HepG2 (cell line): Measurements from ENCODE around the gene ARHGAP35. TPM values are rescaled to one million over a fixed set of nuclear protein-coding genes. Genes with fewer than 3 reads are reported as not detected.

Experiments used
- CC2D1A ChIP-seq: sonication (generic); formaldehyde crosslinking; IDR thresholded peaks from 2 replicates; pipeline ENCODE4 v1.8.1; 2023; ENCODE audit warnings: mild to moderate bottlenecking, missing genetic modification reagents
- CHD4 ChIP-seq: fragments of 200-600 bp; sonication (generic); IDR thresholded peaks from 2 replicates; pipeline ENCODE4 v1.7.0; 2017; ENCODE audit warnings: mild to moderate bottlenecking, low read length, borderline replicate concordance
- ELK4 ChIP-seq: sonication (generic); formaldehyde crosslinking; IDR thresholded peaks from 2 replicates; pipeline ENCODE4 v1.9.0; 2021; ENCODE audit warnings: missing genetic modification reagents, borderline replicate concordance
- FOXA3 ChIP-seq: IDR thresholded peaks from 2 replicates; pipeline ENCODE4 v1.6.1; 2016; ENCODE audit warnings: missing genetic modification reagents, missing compliant biosample characterization
- GPN1 ChIP-seq: sonication (generic); formaldehyde crosslinking; IDR thresholded peaks from 2 replicates; pipeline ENCODE4 v1.5.1; 2020; ENCODE audit warnings: missing genetic modification reagents, borderline replicate concordance
- HNRNPH1 ChIP-seq: fragments of 200-400 bp; formaldehyde crosslinking; optimal IDR thresholded peaks from 2 replicates; pipeline ENCODE3; 2017; ENCODE audit warnings: mild to moderate bottlenecking, low read depth, low read length
- HNRNPUL1 ChIP-seq: fragments of 200-400 bp; formaldehyde crosslinking; IDR thresholded peaks from 2 replicates; pipeline ENCODE4 v1.6.1; 2017; ENCODE audit warnings: low read depth, mild to moderate bottlenecking, low read length, moderate library complexity
- HOXD1 ChIP-seq: sonication (generic); formaldehyde crosslinking; IDR thresholded peaks from 2 replicates; pipeline ENCODE4 v1.5.0; 2020; ENCODE audit warnings: missing genetic modification reagents
- MATR3 ChIP-seq: sonication (generic); formaldehyde crosslinking; IDR thresholded peaks from 2 replicates; pipeline ENCODE4 v1.4.0; 2020; ENCODE audit warnings: missing genetic modification reagents
- NKX3-1 ChIP-seq: sonication (generic); formaldehyde crosslinking; IDR thresholded peaks from 2 replicates; pipeline ENCODE4 v1.5.0; 2020; ENCODE audit warnings: missing genetic modification reagents
- RAD51 ChIP-seq: fragments of 450-650 bp; IDR thresholded peaks from 2 replicates; pipeline ENCODE4 v1.6.1; 2016; ENCODE audit warnings: borderline replicate concordance
- RARG ChIP-seq: sonication (generic); formaldehyde crosslinking; IDR thresholded peaks from 2 replicates; pipeline ENCODE4 v1.4.0; 2020; ENCODE audit warnings: low read depth, mild to moderate bottlenecking, missing genetic modification reagents
- SMARCE1 ChIP-seq: fragments of 450-650 bp; IDR thresholded peaks from 2 replicates; pipeline ENCODE4 v1.6.1; 2017; ENCODE audit warnings: borderline replicate concordance
- SMYD3 ChIP-seq: sonication (generic); formaldehyde crosslinking; IDR thresholded peaks from 2 replicates; pipeline ENCODE4 v1.8.1; 2023; ENCODE audit warnings: mild to moderate bottlenecking, missing genetic modification reagents
- SOX6 ChIP-seq, 2 experiments: fragments of 450-650 bp in 1 of 2; sonication (generic) in 1 of 2; formaldehyde crosslinking in 1 of 2; IDR thresholded peaks; 2 replicates each; pipeline versions ENCODE4 v1.4.0 to v1.6.1; 2017 to 2020; ENCODE audit warnings: antibody characterized with exemption in 1 of 2, mild to moderate bottlenecking in 1 of 2, missing genetic modification reagents in 1 of 2
- TRIM22 ChIP-seq: fragments of 450-650 bp; IDR thresholded peaks from 2 replicates; pipeline ENCODE4 v1.6.1; 2017
- ZBTB7A ChIP-seq: sonication (generic); formaldehyde crosslinking; IDR thresholded peaks from 2 replicates; pipeline ENCODE4 v1.8.0; 2022; ENCODE audit warnings: mild to moderate bottlenecking, missing genetic modification reagents
- ZNF17 ChIP-seq: sonication (generic); formaldehyde crosslinking; IDR thresholded peaks from 2 replicates; pipeline ENCODE4 v1.5.0; 2020; ENCODE audit warnings: mild to moderate bottlenecking, missing genetic modification reagents
- ZNF292 ChIP-seq: sonication (generic); formaldehyde crosslinking; IDR thresholded peaks from 2 replicates; pipeline ENCODE4 v1.8.1; 2022; ENCODE audit warnings: mild to moderate bottlenecking, low read depth, missing genetic modification reagents, borderline replicate concordance
- ZNF430 ChIP-seq: sonication (generic); formaldehyde crosslinking; IDR thresholded peaks from 2 replicates; pipeline ENCODE4 v1.9.0; 2021; ENCODE audit warnings: mild to moderate bottlenecking, missing genetic modification reagents
- ZNF614 ChIP-seq: IDR thresholded peaks from 2 replicates; pipeline ENCODE4 v1.6.1; 2018; ENCODE audit warnings: missing biosample characterization, missing genetic modification reagents, inconsistent platforms, borderline replicate concordance
- ZNF747 ChIP-seq: sonication (generic); formaldehyde crosslinking; IDR thresholded peaks from 2 replicates; pipeline ENCODE4 v1.8.1; 2023; ENCODE audit warnings: missing genetic modification reagents, mild to moderate bottlenecking, borderline replicate concordance
- ZSCAN21 ChIP-seq: sonication (generic); formaldehyde crosslinking; IDR thresholded peaks from 2 replicates; pipeline ENCODE4 v1.8.0; 2022; ENCODE audit warnings: mild to moderate bottlenecking, missing genetic modification reagents, moderate library complexity, borderline replicate concordance
- ZSCAN22 ChIP-seq: sonication (generic); formaldehyde crosslinking; IDR thresholded peaks from 2 replicates; pipeline ENCODE4 v1.4.0; 2020; ENCODE audit warnings: mild to moderate bottlenecking, missing genetic modification reagents
- polyA plus RNA-seq, 8 experiments: library from polyadenylated mRNA; depleted of rRNA in 3 of 8; stranded (reverse) in 7 of 8; unstranded in 1 of 8; fragments of >200 nt; fragmentation: Illumina TruSeq in 4 of 8; extraction: Trizol in 4 of 8; gene quantifications; 2 replicates each; pipeline versions ENCODE4 v1.2.1 to v1.2.3, GENCODE V29; 2011 to 2016; ENCODE audit warnings: low read depth in 4 of 8, missing spikeins in 1 of 8, mixed read lengths in 1 of 8; ENCODE audit not compliant: insufficient read depth in 1 of 8
- total RNA-seq, 5 experiments: library from RNA; depleted of rRNA; stranded (reverse); fragments of >200 nt; fragmentation: Illumina TruSeq; extraction: Trizol; gene quantifications; 2 replicates each; pipeline ENCODE4 v1.2.3, GENCODE V29; 2016; ENCODE audit warnings: low read depth in 1 of 5
- TF ChIP-seq, protein P1 (sequence below): sonication (generic); formaldehyde crosslinking; IDR thresholded peaks from 2 replicates; pipeline ENCODE4 v1.4.0; 2020; ENCODE audit warnings: missing genetic modification reagents
- TF ChIP-seq, protein P2 (sequence below): IDR thresholded peaks from 2 replicates; pipeline ENCODE4 v1.6.1; 2016; ENCODE audit warnings: control low read depth

The ARHGAP35 gene
- total and polyA plus RNA-seq, 2 of the 13 experiments (the other 11 are each of a cell fraction or from before 2014, with no cell fraction given): 30.1 to 30.2 TPM

DNA sequence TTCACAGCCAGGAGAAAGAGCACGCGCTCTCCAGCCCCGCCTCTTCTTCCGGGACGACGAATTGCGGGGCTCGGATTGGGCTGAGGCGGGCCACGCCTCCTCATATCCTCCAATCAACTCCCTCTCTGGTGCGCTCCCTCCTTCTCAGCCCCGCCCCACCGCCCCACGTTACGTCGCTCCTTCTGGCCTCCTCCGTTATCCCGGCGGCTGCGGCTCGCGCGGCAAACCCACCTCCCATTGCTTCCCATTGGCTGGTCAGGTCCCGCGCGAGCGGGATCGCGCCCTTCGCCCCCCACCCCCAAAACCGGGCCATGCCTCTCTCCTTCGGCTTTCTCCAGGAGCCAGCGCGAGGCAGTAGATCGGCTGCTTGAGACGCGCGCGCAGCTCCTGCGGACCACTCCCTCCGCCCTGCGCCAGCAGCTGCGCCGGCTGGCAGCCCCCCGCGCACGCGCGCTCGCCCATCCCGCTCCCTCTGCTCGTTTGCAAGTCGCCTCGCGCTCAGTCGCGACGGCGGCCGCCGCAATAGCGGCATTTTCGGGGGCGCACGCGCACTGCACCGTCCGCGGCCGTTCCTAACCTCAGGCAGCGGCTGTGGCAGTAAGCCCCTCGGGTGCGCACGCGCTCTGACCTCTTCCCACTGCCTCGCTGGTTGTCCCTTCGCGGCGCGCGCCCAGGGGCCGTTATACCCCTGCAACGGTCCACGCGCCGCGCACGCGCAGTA lies 512 bp upstream of the ARHGAP35 start (continued):
- TF ChIP-seq, protein P1, sequence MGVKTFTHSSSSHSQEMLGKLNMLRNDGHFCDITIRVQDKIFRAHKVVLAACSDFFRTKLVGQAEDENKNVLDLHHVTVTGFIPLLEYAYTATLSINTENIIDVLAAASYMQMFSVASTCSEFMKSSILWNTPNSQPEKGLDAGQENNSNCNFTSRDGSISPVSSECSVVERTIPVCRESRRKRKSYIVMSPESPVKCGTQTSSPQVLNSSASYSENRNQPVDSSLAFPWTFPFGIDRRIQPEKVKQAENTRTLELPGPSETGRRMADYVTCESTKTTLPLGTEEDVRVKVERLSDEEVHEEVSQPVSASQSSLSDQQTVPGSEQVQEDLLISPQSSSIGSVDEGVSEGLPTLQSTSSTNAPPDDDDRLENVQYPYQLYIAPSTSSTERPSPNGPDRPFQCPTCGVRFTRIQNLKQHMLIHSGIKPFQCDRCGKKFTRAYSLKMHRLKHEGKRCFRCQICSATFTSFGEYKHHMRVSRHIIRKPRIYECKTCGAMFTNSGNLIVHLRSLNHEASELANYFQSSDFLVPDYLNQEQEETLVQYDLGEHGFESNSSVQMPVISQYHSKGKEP (CRISPR knock-in tag): no peak; the same call in 1 of the 2 replicates
- TF ChIP-seq ELK4 (CRISPR knock-in tag) (no peak), CC2D1A (0 out of 2 replicates have a peak, but pooled peaks have one; percentile 17), ZNF430 (peak; percentile 80), HNRNPH1 (no peak), MATR3 (no peak), ZNF17 (CRISPR knock-in tag) (no peak), NKX3-1 (CRISPR knock-in tag) (peak; percentile 75), ZSCAN21 (CRISPR knock-in tag) (no peak), ZNF292 (no peak), SMARCE1 (no peak), HNRNPUL1 (no peak), ZSCAN22 (CRISPR knock-in tag) (peak; percentile 84), ZNF747 (CRISPR knock-in tag) (0 out of 2 replicates have a peak, but pooled peaks have one; percentile 73), FOXA3 (CRISPR knock-in tag) (no peak; the same call in 1 of the 2 replicates), RARG (no peak), ZNF614 (CRISPR knock-in tag) (no peak), HOXD1 (0 out of 2 replicates have a peak, but pooled peaks have one; percentile 47), SMYD3 (CRISPR knock-in tag) (no peak), ZBTB7A (CRISPR knock-in tag) (no peak; the same call in 1 of the 2 replicates), SOX6 (IDR thresholded peaks at IDR 0.05) (no peak), SOX6 (CRISPR knock-in tag; IDR thresholded peaks at IDR 0.05) (peak; percentile 30; the same call in 1 of the 2 replicates), CHD4 (no peak), TRIM22 (no peak), RAD51 (no peak), GPN1 (no peak)
- TF ChIP-seq, protein P2, sequence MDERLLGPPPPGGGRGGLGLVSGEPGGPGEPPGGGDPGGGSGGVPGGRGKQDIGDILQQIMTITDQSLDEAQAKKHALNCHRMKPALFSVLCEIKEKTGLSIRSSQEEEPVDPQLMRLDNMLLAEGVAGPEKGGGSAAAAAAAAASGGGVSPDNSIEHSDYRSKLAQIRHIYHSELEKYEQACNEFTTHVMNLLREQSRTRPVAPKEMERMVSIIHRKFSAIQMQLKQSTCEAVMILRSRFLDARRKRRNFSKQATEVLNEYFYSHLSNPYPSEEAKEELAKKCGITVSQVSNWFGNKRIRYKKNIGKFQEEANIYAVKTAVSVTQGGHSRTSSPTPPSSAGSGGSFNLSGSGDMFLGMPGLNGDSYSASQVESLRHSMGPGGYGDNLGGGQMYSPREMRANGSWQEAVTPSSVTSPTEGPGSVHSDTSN: no peak
